HUES48 (cell line): ENCODE results near the gene BMP4.

Source experiments
- H3K27ac ChIP-seq: one replicate; pipeline ENCODE4 v1.7.0; 2013; ENCODE audit warnings: low read depth, low read length, inconsistent platforms
- H3K27me3 ChIP-seq: 2 replicates; pipeline ENCODE4 v1.6.1; 2013; ENCODE audit warnings: mild to moderate bottlenecking, low read length; ENCODE audit not compliant: control insufficient read depth, insufficient read depth
- H3K36me3 ChIP-seq: 2 replicates; pipeline ENCODE4 v1.6.1; 2013; ENCODE audit warnings: low read length; ENCODE audit not compliant: control insufficient read depth, insufficient read depth
- H3K4me1 ChIP-seq: 2 replicates; pipeline ENCODE4 v1.6.1; 2013; ENCODE audit warnings: mild to moderate bottlenecking, low read length; ENCODE audit not compliant: control insufficient read depth, insufficient read depth
- H3K4me3 ChIP-seq: 2 replicates; pipeline ENCODE4 v1.5.1; 2013; ENCODE audit warnings: mild to moderate bottlenecking, low read depth, low read length
- H3K9ac ChIP-seq: 2 replicates; pipeline ENCODE4 v1.6.1; 2013; ENCODE audit warnings: mild to moderate bottlenecking, low read depth, low read length, moderate library complexity
- H3K9me3 ChIP-seq: 2 replicates; pipeline ENCODE4 v1.6.1; 2013; ENCODE audit warnings: low read length; ENCODE audit not compliant: control insufficient read depth, insufficient read depth

BMP4 gene

GRCh38 chr14:53916239-53916638 is 40.4 kb downstream of the BMP4 start:
- H3K4me1 ChIP-seq, result peaks cover 16% of the 10 kb centered on the region
- H3K9ac ChIP-seq, result no peak overlapping the region
- H3K9me3 ChIP-seq, result no peaks in the 10 kb centered on the region
- no peaks in the 10 kb centered on the region for H3K36me3 ChIP-seq
- H3K27ac ChIP-seq, result no peak overlapping the region
- H3K4me3 ChIP-seq, result no peak overlapping the region
- no peaks in the 10 kb centered on the region for H3K27me3 ChIP-seq

- Histone ChIP-seq H3K27ac (no peak overlapping the region), H3K4me1 (peaks cover 9% of the 10 kb centered on the region; the same call in 1 of the 2 replicates), H3K9me3 (no peaks in the 10 kb centered on the region), H3K4me3 (no peak overlapping the region), H3K36me3 (no peaks in the 10 kb centered on the region), H3K9ac (no peak overlapping the region), H3K27me3 (no peaks in the 10 kb centered on the region)
These were observed 41.1 kb downstream of the BMP4 start for GRCh38 chr14:53915364-53916014.

GRCh38 chr14:53912021-53912420 is 44.6 kb downstream of the BMP4 start:
- H3K9me3 ChIP-seq, result no peaks in the 10 kb centered on the region
- no peak overlapping the region for H3K27ac ChIP-seq
- no peak overlapping the region for H3K4me3 ChIP-seq
- H3K27me3 ChIP-seq, result no peaks in the 10 kb centered on the region
- no peaks in the 10 kb centered on the region for H3K36me3 ChIP-seq
- H3K9ac ChIP-seq, result no peak overlapping the region
- H3K4me1 ChIP-seq, result no peaks in the 10 kb centered on the region

- Histone ChIP-seq H3K27ac (no peak overlapping the region), H3K27me3 (no peaks in the 10 kb centered on the region), H3K36me3 (no peaks in the 10 kb centered on the region), H3K4me3 (no peak overlapping the region), H3K9me3 (no peaks in the 10 kb centered on the region), H3K4me1 (no peaks in the 10 kb centered on the region), H3K9ac (no peak overlapping the region)
These were observed 48.2 kb downstream of the BMP4 start for GRCh38 chr14:53908416-53908815.

GRCh38 chr14:53902307-53902706 is 54.3 kb downstream of the BMP4 start:
- Histone ChIP-seq H3K4me1 (no peaks in the 10 kb centered on the region), H3K9ac (no peak overlapping the region), H3K27ac (no peak overlapping the region), H3K36me3 (no peaks in the 10 kb centered on the region), H3K27me3 (no peaks in the 10 kb centered on the region), H3K9me3 (no peaks in the 10 kb centered on the region), H3K4me3 (no peak overlapping the region)

- no peak overlapping the region for H3K27ac ChIP-seq
- H3K27me3 ChIP-seq, result no peaks in the 10 kb centered on the region
- H3K9me3 ChIP-seq, result no peaks in the 10 kb centered on the region
- H3K36me3 ChIP-seq, result no peaks in the 10 kb centered on the region
- H3K4me1 ChIP-seq, result no peaks in the 10 kb centered on the region
- H3K9ac ChIP-seq, result no peak overlapping the region
- H3K4me3 ChIP-seq, result no peak overlapping the region
These were observed 56.1 kb downstream of the BMP4 start for GRCh38 chr14:53900499-53900898.
